IPS-18c (cell line): Measurements from ENCODE around the gene PLXDC1.

Experiments
- H3K4me3 ChIP-seq: 2 replicates; pipeline ENCODE4 v1.7.0; 2013; ENCODE audit warnings: low read depth, mild to moderate bottlenecking, low read length, moderate library complexity; ENCODE audit not compliant: insufficient read depth
- H3K9me3 ChIP-seq: one replicate; pipeline ENCODE4 v1.6.1; 2013; ENCODE audit warnings: mild to moderate bottlenecking, low read length, moderate library complexity; ENCODE audit not compliant: control insufficient read depth, insufficient read depth

The PLXDC1 gene

GRCh38 chr17:39096508-39097149 is 54.8 kb downstream of the PLXDC1 start:
- H3K9me3 ChIP-seq: no peaks in the 10 kb centered on the region
- no peak overlapping the region for H3K4me3 ChIP-seq

- Histone ChIP-seq H3K4me3 (no peak overlapping the region), H3K9me3 (no peaks in the 10 kb centered on the region)
Measured at GRCh38 chr17:39095309-39095686, 56.1 kb downstream of the PLXDC1 start.

- no peaks in the 10 kb centered on the region for H3K9me3 ChIP-seq
- H3K4me3 ChIP-seq: no peak overlapping the region
Measured at GRCh38 chr17:39094607-39095308, 56.7 kb downstream of the PLXDC1 start.

DNA sequence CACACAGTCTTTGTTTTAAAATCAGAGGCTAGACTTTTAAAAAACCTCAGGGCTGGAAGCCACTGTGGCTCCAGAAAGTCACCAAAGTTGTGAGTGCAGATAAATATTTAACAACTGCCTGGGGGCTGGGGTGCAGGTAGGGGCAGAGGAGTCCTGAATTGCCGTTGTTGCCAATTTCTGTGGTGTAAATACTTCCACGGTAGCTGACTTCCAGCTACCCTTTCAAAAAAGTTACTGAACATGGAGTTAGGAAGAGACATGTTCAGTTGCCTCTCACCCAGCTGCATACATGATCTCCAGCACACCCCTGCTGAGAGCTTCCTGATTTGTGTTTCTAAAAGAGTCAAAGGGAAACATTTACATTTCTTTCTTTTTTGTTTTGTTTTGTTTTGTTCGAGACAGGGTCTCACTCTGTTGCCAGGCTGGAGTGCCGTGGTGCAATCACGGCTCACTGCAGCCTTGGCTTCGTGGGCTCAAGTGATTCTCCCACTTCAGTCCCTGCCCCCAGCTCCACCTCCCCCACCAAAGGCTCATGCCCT is 58.7 kb downstream of the PLXDC1 start:
- no peaks in the 10 kb centered on the region for H3K9me3 ChIP-seq
- H3K4me3 ChIP-seq: no peak overlapping the region

GRCh38 chr17:39090908-39091665 is 60.4 kb downstream of the PLXDC1 start:
- Histone ChIP-seq H3K4me3 (no peak overlapping the region), H3K9me3 (no peaks in the 10 kb centered on the region)

- Histone ChIP-seq H3K4me3 (no peak overlapping the region), H3K9me3 (no peaks in the 10 kb centered on the region)
Measured at GRCh38 chr17:39090400-39090799, 61.0 kb downstream of the PLXDC1 start.

DNA sequence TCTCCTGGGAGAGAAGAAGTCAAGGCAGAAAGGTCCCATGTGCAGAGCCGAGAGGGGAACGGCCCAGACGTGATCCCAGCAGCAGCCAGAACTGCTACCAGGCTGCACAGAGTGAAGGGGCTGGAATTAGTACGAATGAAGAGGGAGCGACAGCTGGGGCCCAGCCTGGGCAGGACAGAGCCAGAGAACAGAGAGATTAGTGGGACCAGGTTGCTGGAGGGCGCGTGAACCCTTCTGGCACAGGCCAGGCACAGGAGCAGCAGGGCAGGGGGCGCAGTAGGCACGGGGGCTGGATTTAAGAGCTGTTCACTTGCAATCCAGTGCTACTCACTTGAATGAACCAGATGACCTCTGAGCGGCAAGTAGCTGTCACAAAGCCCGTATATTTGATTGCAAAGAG is 66.9 kb downstream of the PLXDC1 start:
- no peak overlapping the region for H3K4me3 ChIP-seq
- no peaks in the 10 kb centered on the region for H3K9me3 ChIP-seq

DNA sequence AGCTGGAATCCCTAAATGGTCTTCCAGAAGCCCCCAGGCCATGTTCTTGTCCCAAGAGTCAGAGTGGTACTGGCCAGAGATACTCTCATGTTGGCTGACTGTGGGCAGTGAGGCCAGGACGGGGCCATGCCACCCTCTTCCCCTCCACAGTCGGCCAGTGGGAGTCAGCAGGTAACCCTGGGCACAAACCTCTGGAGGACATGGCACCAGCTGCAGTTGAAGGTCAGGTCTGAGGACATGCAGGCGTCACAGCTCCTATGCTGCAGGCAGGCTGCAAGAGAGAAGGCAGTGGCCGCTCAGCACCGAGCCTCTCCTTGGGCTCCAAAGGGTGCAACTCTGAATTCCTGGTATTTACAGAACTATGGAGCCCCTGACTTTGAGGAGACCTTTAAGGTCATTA is 68.2 kb downstream of the PLXDC1 start:
- H3K4me3 ChIP-seq: no peak overlapping the region
- no peaks in the 10 kb centered on the region for H3K9me3 ChIP-seq

DNA sequence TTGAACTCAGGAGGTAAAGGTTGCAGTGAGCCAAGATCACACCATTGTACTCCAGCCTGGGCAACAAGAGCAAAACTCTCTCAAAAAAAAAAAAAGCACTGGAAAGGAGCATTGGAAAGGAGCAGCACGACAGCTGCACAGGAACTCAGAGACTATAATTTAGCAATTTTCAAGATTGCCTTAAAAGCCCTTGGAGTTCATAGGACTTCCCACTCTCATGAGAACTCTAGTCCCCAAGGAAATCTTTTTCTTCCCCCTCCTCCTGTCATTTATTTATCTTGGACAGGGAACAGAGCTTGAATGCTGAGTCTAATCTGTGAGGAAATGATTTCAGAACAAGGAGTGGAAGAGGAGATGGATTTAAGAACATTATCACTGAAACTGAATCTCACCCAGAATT is 69.0 kb downstream of the PLXDC1 start:
- Histone ChIP-seq H3K4me3 (no peak overlapping the region), H3K9me3 (no peaks in the 10 kb centered on the region)

DNA sequence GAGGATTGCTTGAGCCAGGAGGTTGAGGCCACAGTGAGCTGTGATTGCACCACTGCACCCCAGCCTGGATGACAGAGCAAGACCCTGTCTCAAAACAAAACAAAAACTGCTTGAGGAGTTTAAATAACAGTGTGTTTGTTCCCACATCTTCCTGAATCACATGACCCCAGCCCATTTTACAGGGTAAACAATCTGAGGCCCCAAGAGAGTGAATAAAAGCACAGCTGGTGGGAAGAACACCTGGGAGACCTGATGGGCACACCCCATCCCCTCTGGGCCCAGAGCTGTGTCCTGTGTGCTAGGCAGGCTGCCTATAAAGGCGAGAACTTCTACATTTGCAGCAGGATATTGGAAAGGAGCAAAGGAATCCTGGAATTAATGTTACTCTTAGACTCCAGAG is 69.6 kb downstream of the PLXDC1 start:
- Histone ChIP-seq H3K9me3 (no peaks in the 10 kb centered on the region), H3K4me3 (no peak overlapping the region)

GRCh38 chr17:39080421-39081078 is 70.9 kb downstream of the PLXDC1 start:
- H3K4me3 ChIP-seq: no peak overlapping the region
- no peaks in the 10 kb centered on the region for H3K9me3 ChIP-seq

- H3K4me3 ChIP-seq: no peak overlapping the region
- no peaks in the 10 kb centered on the region for H3K9me3 ChIP-seq
Measured at GRCh38 chr17:39079836-39080235, 71.6 kb downstream of the PLXDC1 start.

DNA sequence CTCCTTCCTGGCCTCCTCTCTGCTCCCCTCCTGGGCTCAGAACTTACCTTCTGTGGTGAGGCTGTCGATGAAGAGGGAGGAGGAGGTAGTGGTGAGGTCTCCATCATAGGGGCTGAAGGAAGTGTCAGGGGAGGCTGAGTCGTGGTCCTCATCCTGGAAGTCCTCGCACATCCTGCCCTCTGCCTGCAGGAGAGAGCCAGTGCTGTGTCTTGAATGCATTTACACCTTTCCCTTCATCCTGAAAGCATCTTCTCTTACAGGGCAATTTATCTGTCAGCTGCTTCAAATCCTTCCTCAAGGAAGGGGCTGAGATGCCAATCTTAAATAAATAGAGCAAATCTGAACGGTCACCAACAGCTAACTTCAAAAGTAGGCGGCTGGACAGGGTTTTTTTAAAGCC is 73.6 kb downstream of the PLXDC1 start:
- no peak overlapping the region for H3K4me3 ChIP-seq

DNA sequence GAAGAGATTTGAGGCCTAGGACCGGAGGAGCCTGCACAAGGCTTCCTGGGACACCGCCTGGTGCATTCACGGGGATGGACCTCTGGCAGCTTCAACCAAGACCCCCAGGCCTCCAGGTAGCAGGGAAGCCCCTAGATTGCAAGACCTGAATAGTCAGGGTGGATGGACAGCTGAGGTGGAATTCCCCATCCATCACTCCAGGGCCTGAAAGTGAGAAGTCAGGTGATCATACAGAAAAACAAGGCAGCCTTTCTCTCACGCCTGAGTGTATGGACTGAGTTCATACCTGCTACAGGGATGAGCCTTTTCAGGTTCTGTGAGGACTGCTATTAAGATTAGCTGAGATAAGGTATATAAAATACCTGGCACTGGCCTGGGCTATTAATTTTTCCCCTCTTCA is 74.2 kb downstream of the PLXDC1 start:
- Histone ChIP-seq H3K4me3 (no peak overlapping the region), H3K9me3 (no peaks in the 10 kb centered on the region)

More for the DNA sequence above, 73.6 kb downstream of the PLXDC1 start:
- no peaks in the 10 kb centered on the region for H3K9me3 ChIP-seq

DNA sequence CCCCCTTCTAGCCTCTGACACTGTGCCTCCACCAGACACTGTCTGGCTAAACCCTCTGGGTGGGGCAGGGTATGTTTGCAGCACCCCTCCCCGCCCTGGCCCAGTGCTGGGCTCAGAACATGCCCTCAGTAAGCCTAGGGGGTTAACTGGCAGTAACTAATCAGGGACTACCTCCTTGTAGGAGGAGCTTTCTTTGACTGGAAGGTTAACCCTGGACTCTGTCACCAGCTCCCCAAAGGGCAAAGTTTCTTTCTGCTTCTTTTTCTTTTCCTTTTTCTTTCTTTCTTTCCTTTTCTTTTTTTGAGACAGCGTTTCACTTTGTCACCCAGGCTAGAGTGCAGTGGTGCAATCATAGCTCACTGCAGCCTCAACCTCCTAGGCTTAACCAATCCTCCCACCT is 76.8 kb downstream of the PLXDC1 start:
- Histone ChIP-seq H3K9me3 (no peaks in the 10 kb centered on the region), H3K4me3 (no peak overlapping the region)

- no peak overlapping the region for H3K4me3 ChIP-seq
- H3K9me3 ChIP-seq: no peaks in the 10 kb centered on the region
Measured at GRCh38 chr17:39073916-39074315, 77.5 kb downstream of the PLXDC1 start.

- H3K4me3 ChIP-seq: no peak overlapping the region
Measured at GRCh38 chr17:39073353-39073752, 78.1 kb downstream of the PLXDC1 start.

More at GRCh38 chr17:39073353-39073752, 78.1 kb downstream of the PLXDC1 start:
- no peaks in the 10 kb centered on the region for H3K9me3 ChIP-seq
